Brain microvascular endothelial cell (primary cell): ENCODE results near the gene HES3.

ENCODE experiments used
- DNase-seq: peaks from one replicate; pipeline ENCODE4 v3.0.0-alpha.2; 2020
- H3K27ac ChIP-seq: fragments of 250-450 bp; sonication (Bioruptor Pico); 2 replicates; pipeline ENCODE4 v1.5.1; 2020; ENCODE audit warnings: mild to moderate bottlenecking, moderate library complexity
- H3K27me3 ChIP-seq: fragments of 250-450 bp; sonication (Bioruptor Pico); replicated peaks from 2 replicates; pipeline ENCODE4 v1.5.1; 2020; ENCODE audit warnings: mild to moderate bottlenecking
- H3K36me3 ChIP-seq: fragments of 250-450 bp; sonication (Bioruptor Pico); replicated peaks from 2 replicates; pipeline ENCODE4 v1.5.1; 2020; ENCODE audit warnings: mild to moderate bottlenecking
- H3K4me3 ChIP-seq: 2 replicates; pipeline ENCODE4 v1.5.1; 2011; ENCODE audit warnings: low read depth, mild to moderate bottlenecking, control low read depth, low read length, moderate library complexity
- CTCF ChIP-seq: IDR thresholded peaks from 2 replicates; pipeline ENCODE4 v1.5.1; 2011; ENCODE audit warnings: low read depth, mild to moderate bottlenecking, moderate library complexity, low read length, control low read depth, inconsistent platforms; ENCODE audit errors: missing control alignments
- in situ Hi-C: cut with HindIII; loops from 2 replicates; pipeline ENCODE4 v1.10.0; 2017; ENCODE audit warnings: low sequenced_read_pairs, low pct_ligation_motif_present

Gene HES3

GRCh38 chr1:6294890-6295556 lies 51.0 kb downstream of the HES3 start:
- H3K4me3 ChIP-seq: no peak overlapping the region
- no peak overlapping the region for H3K27ac ChIP-seq
- no peaks in the 10 kb centered on the region for H3K27me3 ChIP-seq
- in situ Hi-C loops: no loop called here
- H3K36me3 ChIP-seq: no peaks in the 10 kb centered on the region
- no peak for TF ChIP-seq CTCF
- no peak for DNase-seq
